Heart right ventricle (tissue), 16 donors: Measurements from ENCODE around the gene RXRA. TPM values are rescaled to one million over a fixed set of nuclear protein-coding genes. Genes with fewer than 3 reads are reported as not detected.

Experiments used
- ATAC-seq, 8 donors: fragments of 200-7000 bp; cut with Tn5 transposase; one replicate each; pipeline ENCODE4 v1.9.1; 2020; ENCODE audit warnings: mild to moderate bottlenecking in 8 of 8, moderate library complexity in 8 of 8, moderate number of reproducible peaks in 1 of 8
- DNase-seq, 2 donors: peaks; one replicate each; pipeline ENCODE4 v3.0.0-alpha.2; 2020
- H3K27ac ChIP-seq, 10 donors: fragments of 200-600 bp; sonication (generic) in 2 of 10; one replicate each; pipeline versions ENCODE4 v1.5.0 to v1.8.0; 2020 to 2022; ENCODE audit warnings: mild to moderate bottlenecking in 3 of 10
- H3K27me3 ChIP-seq, 7 donors: fragments of 200-600 bp; one replicate each; pipeline ENCODE4 v1.8.0; 2021 to 2022; ENCODE audit warnings: mild to moderate bottlenecking in 2 of 7
- H3K36me3 ChIP-seq, 9 donors: fragments of 200-600 bp; sonication (generic) in 1 of 9; one replicate each; pipeline versions ENCODE4 v1.5.0 to v1.8.0; 2020 to 2022; ENCODE audit warnings: mild to moderate bottlenecking in 2 of 9
- H3K4me1 ChIP-seq, 9 donors: fragments of 200-600 bp; sonication (generic) in 1 of 9; one replicate each; pipeline versions ENCODE4 v1.5.0 to v1.8.0; 2020 to 2022; ENCODE audit warnings: mild to moderate bottlenecking in 4 of 9
- H3K4me3 ChIP-seq, 10 donors: fragments of 200-600 bp; sonication (generic) in 2 of 10; one replicate each; pipeline versions ENCODE4 v1.5.0 to v1.8.0; 2020 to 2022; ENCODE audit warnings: mild to moderate bottlenecking in 7 of 10, moderate library complexity in 2 of 10
- H3K9me3 ChIP-seq, 11 donors: fragments of 200-600 bp in 10 of 11; sonication (generic) in 2 of 11; one replicate each; pipeline versions ENCODE4 v1.5.0 to v1.8.0; 2013 to 2022; ENCODE audit warnings: mild to moderate bottlenecking in 2 of 11, control low read depth in 1 of 11, moderate library complexity in 1 of 11
- CTCF ChIP-seq, 9 donors: fragments of 200-600 bp; sonication (generic) in 2 of 9; IDR thresholded peaks; one replicate each; pipeline versions ENCODE4 v1.5.0 to v1.8.0; 2021 to 2022; ENCODE audit warnings: antibody characterized with exemption in 9 of 9, mild to moderate bottlenecking in 5 of 9, moderate library complexity in 1 of 9
- WGBS, 2 donors: extraction: QIAGEN DNeasy Blood & Tissue Kit; methylation state at CpG; one replicate each; pipeline ENCODE4 v1.1.7; 2013; ENCODE audit warnings: inconsistent platforms in 1 of 2; 5-methylcytosine and 5-hydroxymethylcytosine counted together
- intact Hi-C, 10 donors: fragments of 100-400 bp; cut with DNase I; formaldehyde crosslinking; loops; one replicate each; pipeline versions ENCODE4 v1.11.1 to v1.14.2; 2022
- polyA plus RNA-seq, 2 donors: library from polyadenylated mRNA; stranded (reverse); fragments of 200-250 nt; gene quantifications; one replicate each; pipeline ENCODE4 v1.2.3, GENCODE V29; 2013
- total RNA-seq, 10 donors: library from RNA; stranded (reverse); fragmentation: NEBNext Ultra II Directional in 3 of 10; extraction: Animal tissue kit (Norgen Biotek cat#: 25700) in 3 of 10; gene quantifications; one replicate each; pipeline versions ENCODE4 v1.2.1 to v1.2.4, GENCODE V29; 2021 to 2023
- donor health status: Arrhythmogenic right ventricular cardiomyopathy.
- donor health status: ischemic (EF 13 %, LVEDD 7.1; RV severe dilation, severe dysfunction).
- donor health status: healthy with polysubstance abuse.
- donor health status: DM: no; HTN: yes; CAD: no.
- donor health status: DM: no; HTN: no; CAD: no.
- donor health status: ischemic (EF 25% LVEDD 6.9; RV normal size, moderate dysfunction).
- donor health status: ischemic (EF 25% LVEDD 5.7; RV mildly dilated, moderate dysfunction).
- donor health status: healthy.
- donor health status: DM: yes; HTN: yes; CAD: no.
- donor health status: Ischemic cardiomyopathy.
- donor health status: ischemic (EF 35%, LVEDD 5.7; RV mildly dilated, moderate dysfunction).
- donor health status: nonischemic (EF 11% LVEDD 7.7; RV severe dilation, severe dysfunction).
- donor health status: DM: yes; HTN: yes; CAD: no.
- donor health status: PGD.
- donor health status: ischemic (EF 29% LVEDD 5.4; RV normal size, mild dysfunction).
- donor health status: nonischemic (EF 23%, LVEDD 6.1; RV moderate dilation, normal function).

Gene RXRA
- total and polyA plus RNA-seq, 12 donors, result 22.6 to 92.3 (median 42.0) TPM

- intact Hi-C loops, result no loop called here
- no peak for ATAC-seq
- WGBS, 2 donors, result 69 to 94% methylated on average over 10 of the region's 10 CpGs
- peaks cover 0 to 46% (median 29%) of the 10 kb centered on the region in 9 donors for H3K4me1 ChIP-seq
- DNase-seq, result no peak
- H3K9me3 ChIP-seq, result no peaks in the 10 kb centered on the region
- no peak for TF ChIP-seq CTCF (IDR thresholded peaks at IDR 0.05)
- no peaks in the 10 kb centered on the region for H3K27me3 ChIP-seq
- H3K36me3 ChIP-seq, result peaks cover 0 to 95% (median 16%) of the 10 kb centered on the region in 9 donors
- no peak overlapping the region for H3K27ac ChIP-seq
- no peak overlapping the region for H3K4me3 ChIP-seq
These were observed 94.7 kb downstream of the RXRA start for GRCh38 chr9:134420974-134421432.

GRCh38 chr9:134421888-134422287 lies 95.6 kb downstream of the RXRA start:
- Histone ChIP-seq H3K27ac (no peak overlapping the region), H3K36me3 (peaks cover 0 to 90% (median 14%) of the 10 kb centered on the region in 9 donors), H3K4me1 (peaks cover 0 to 46% (median 29%) of the 10 kb centered on the region in 9 donors), H3K4me3 (no peak overlapping the region), H3K27me3 (no peaks in the 10 kb centered on the region), H3K9me3 (no peaks in the 10 kb centered on the region)
- DNase-seq, result no peak
- intact Hi-C loops, result no loop called here
- 62 to 73% methylated on average over 11 of the region's 11 CpGs for WGBS, 2 donors
- TF ChIP-seq CTCF (IDR thresholded peaks at IDR 0.05), result no peak
- ATAC-seq, result peak in 1 of 8 donors; percentile 3

GRCh38 chr9:134422301-134423090 lies 96.2 kb downstream of the RXRA start:
- peaks cover 0 to 83% (median 8%) of the 10 kb centered on the region in 9 donors for H3K36me3 ChIP-seq
- no peak overlapping the region for H3K4me3 ChIP-seq
- peak overlapping the region in 1 of 10 donors; percentile 40 for H3K27ac ChIP-seq
- H3K9me3 ChIP-seq, result no peaks in the 10 kb centered on the region
- 35 to 44% methylated on average over 26 to 32 of the region's 32 CpGs for WGBS, 2 donors
- peaks cover 0 to 46% (median 29%) of the 10 kb centered on the region in 9 donors for H3K4me1 ChIP-seq
- DNase-seq, result peak; percentile 40 to 61
- TF ChIP-seq CTCF (IDR thresholded peaks at IDR 0.05), result no peak
- intact Hi-C loops, result no loop called here
- peak; percentile 25 to 64 (median 52) for ATAC-seq
- H3K27me3 ChIP-seq, result no peaks in the 10 kb centered on the region

GRCh38 chr9:134423166-134423565 lies 96.9 kb downstream of the RXRA start:
- intact Hi-C loops, result no loop called here
- WGBS, 2 donors, result 90 to 91% methylated on average over 15 of the region's 15 CpGs
- ATAC-seq, result peak in 1 of 8 donors; percentile 5
- Histone ChIP-seq H3K9me3 (no peaks in the 10 kb centered on the region), H3K27ac (peak overlapping the region in 1 of 10 donors; percentile 40), H3K27me3 (no peaks in the 10 kb centered on the region), H3K4me3 (no peak overlapping the region), H3K36me3 (peaks cover 0 to 77% (median 2%) of the 10 kb centered on the region in 9 donors), H3K4me1 (peaks cover 0 to 40% (median 26%) of the 10 kb centered on the region in 9 donors)
- TF ChIP-seq CTCF (IDR thresholded peaks at IDR 0.05), result no peak
- no peak for DNase-seq
